ENCODE results near the gene CISD1.
"Not testable (repeated sequence)": the region's sequence is repeated elsewhere in the genome, so short reads cannot be mapped to it uniquely, and the experiment has no call there.

Gene CISD1

DNA sequence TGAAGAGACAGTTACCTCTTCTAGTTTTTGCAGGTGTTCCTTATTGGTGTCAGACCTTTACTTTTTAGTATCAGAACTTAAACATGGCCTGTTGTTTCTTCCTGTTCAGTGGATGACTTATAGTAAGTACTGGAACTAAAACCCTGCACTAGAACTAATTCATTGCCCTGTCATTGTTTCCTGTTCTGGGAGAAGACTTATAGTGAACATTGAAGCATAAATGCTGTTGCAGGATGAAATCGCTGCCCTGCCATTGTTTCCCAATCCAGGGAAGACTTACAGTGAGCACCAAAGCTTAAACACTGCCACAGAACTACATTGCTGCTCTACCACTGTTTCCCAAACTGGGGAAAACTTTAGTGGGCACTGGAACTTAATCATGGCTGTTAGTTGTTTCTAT is 14.3 kb upstream of the CISD1 start:
- no peak overlapping the region for H3K4me3 ChIP-seq (ENCODE audit: low read length)

DNA sequence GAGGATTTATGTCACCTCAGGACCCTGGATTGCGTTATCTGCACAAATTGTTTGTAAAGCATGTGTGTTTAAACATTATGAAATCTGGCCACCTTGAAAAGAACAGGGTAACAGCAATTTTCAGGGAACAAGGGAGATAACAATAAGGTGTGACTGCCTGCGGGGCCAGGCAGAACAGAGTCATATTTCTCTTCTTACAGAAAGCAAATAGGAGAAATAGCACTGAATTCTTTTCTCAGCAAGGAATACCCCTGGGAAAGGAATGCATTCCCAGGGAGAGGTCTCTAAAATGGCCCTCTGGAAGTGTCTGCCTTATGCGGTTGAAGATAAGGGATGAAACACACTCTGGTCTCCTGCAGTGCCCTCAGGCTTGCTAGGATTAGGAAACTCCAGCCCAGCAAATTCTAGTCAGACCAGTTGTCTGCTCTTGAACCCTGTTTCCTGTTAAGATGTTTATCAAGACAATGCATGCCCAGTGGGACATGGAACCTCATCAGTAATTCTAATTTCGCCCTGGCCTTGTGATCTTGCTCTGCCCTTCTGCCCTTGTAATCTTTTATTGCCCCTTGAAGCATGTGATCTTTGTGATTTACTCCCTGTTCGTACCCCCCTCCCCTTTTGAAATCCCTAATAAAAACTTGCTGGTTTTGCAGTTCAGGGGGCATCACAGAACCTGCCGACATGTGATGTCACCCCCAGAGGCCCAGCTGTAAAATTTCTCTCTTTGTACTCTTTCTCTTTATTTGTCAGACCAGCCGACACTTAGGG is 12.8 kb upstream of the CISD1 start:
- not testable (repeated sequence) for H3K4me3 ChIP-seq (ENCODE audit: low read length)

More for the DNA sequence above, 14.3 kb upstream of the CISD1 start:
- no peak for TF ChIP-seq ZNF274 (IDR thresholded peaks at IDR 0.05; ENCODE audit: low read depth, low read length)

DNA sequence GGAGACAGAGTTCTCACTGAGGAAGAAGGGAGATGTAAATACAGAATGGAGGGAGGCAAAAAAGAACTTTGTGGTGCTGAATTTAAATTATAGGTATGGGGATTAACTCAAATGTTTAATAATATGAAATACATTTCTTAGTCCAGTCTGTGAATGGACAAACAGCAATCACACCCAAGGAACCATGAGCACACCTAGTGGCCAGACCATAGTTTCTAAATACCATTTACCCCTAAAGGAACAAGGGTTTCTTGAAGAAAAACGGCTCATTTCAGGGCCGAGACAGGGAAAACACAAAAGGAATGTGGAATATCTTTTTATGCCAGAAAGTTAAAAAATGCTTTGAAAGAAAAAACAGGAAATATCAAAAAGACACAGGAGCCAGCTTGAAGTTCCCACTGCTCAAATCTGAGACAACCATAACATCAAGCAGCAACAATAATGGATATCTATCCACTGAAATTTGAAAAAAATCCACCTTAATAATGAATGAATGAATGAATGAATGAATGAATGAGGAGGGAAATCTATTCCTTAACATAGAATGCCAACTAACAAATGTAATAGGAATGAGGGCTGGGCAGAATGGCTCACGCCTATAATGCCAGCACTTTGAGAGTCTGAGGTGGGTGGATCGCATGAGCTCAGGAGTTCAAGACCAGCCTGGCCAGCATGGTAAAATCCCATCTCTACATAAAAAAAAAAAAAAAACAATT is 9.8 kb upstream of the CISD1 start:
- no peak for TF ChIP-seq ZNF274 (IDR thresholded peaks at IDR 0.05; ENCODE audit: low read depth, low read length)
- no peak overlapping the region for H3K4me3 ChIP-seq (ENCODE audit: low read length)

DNA sequence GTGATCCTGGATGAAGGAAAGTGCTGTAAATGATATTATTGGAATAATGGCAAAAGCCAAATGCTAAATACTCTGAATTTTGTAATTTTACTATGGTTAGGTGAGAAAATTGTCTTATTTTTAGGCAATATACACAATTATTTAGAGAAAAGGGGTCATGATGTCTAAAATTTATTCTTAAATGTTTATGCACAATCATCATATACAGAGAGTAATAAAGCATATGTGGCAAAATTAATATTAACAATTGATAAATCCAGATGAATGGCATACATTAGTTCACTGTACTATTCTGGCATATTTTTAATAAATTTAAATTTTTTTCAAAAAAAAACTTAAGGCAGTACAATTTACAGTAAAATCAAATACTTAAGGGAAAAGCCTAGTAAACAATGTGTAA is 8.6 kb upstream of the CISD1 start:
- H3K4me3 ChIP-seq (ENCODE audit: low read length), result no peak overlapping the region
- no peak for TF ChIP-seq ZNF274 (IDR thresholded peaks at IDR 0.05; ENCODE audit: low read depth, low read length)

DNA sequence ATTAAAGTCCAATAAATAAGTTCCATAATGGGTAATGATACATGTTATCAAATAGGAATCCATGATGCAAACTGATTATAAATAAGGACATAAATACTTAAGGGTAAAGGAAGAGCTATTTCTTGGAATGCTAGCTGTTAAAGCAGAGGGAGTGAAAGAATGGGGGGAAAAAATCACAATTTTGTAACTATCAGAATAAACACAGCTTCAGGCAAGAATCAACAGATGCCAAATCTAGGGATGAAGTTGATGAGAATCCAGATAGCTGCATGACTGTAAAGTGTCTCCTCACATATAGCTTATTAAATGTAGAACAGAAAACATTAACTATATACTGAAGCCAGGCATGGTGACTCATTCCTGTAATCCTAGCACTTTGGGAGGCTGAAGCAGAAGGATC is 6.2 kb upstream of the CISD1 start:
- no peak for TF ChIP-seq ZNF274 (IDR thresholded peaks at IDR 0.05; ENCODE audit: low read depth, low read length)
- no peak overlapping the region for H3K4me3 ChIP-seq (ENCODE audit: low read length)

DNA sequence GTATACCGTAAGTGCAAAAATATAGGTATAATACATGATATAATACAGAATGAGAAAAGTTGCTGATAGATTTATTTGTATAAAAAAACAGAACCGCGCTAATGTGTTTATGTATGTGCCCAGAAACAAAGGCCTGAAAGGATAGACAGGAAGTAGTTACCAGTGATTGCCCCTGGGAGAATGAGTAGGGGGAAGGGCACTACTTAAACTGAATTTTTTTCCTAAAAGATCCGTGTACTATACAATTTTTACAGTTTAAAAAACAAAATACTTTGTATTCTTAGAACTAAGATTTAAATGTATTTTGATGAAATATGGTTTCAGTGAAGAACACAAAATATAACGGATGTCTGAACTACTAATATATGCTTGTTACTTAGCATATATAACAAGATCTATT is 4.2 kb upstream of the CISD1 start:
- TF ChIP-seq ZNF274 (IDR thresholded peaks at IDR 0.05; ENCODE audit: low read depth, low read length), result no peak
- peak overlapping the region; percentile 8; the same call in 1 of the 2 replicates for H3K4me3 ChIP-seq (ENCODE audit: low read length)

DNA sequence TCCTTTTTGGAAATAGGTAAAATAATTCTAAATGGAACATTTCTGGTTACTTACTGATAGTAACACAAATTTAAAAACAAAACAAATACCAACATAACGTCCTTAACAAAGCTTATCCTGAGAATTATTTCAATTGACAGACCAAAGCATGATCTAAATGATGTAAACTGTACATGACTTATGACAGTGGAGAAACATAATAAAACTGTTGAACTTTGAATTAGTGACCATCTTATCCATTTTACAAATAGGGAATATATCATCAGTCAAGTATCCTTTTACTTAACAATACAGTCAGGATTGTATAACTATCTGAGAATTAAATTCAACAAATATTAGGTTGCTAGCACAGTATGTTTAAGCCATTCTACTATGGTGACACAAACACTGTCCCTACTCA is 3.7 kb upstream of the CISD1 start:
- H3K4me3 ChIP-seq (ENCODE audit: low read length), result peak overlapping the region; percentile 97; the same call in 1 of the 2 replicates

DNA sequence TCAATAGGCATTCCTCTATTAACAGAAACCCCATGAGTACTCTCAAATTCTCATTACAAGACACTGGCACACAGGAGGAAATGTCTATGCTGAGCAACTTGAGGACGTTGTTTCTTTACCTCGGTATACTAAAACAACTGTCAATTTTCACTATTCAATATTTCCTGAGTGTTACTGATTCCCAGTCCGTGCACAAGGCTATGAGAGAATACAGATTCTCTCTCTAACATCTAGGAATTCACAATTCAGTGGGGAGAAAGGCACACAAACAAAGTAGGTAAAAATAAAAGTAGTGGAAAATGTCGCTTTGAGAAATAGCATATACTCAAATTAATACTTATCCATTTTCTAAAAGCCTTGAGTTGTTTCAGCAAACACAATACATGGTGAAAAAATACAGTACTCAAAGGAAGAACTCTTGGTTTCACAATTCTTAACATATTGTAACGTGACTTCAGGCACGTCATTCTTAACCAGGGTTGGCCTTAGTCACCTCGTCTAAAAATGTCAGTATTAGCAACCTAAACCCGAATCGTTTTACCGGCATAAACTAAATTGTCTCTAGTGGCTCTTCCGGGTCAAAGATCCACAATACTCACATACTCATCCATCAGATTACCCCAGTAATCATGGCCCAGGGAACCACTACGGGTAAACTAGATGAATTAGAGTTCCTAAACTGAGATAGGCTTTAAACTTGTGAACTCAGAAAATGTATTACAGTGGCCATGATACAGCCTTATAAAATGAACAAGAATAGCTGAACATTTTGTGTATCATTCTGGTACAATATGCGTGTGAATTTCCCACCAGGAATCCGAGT is 2.7 kb upstream of the CISD1 start:
- TF ChIP-seq ZNF274 (IDR thresholded peaks at IDR 0.05; ENCODE audit: low read depth, low read length), result no peak
- H3K4me3 ChIP-seq (ENCODE audit: low read length), result peak overlapping the region; percentile 97

More for the DNA sequence above, 3.7 kb upstream of the CISD1 start:
- TF ChIP-seq ZNF274 (IDR thresholded peaks at IDR 0.05; ENCODE audit: low read depth, low read length), result no peak

DNA sequence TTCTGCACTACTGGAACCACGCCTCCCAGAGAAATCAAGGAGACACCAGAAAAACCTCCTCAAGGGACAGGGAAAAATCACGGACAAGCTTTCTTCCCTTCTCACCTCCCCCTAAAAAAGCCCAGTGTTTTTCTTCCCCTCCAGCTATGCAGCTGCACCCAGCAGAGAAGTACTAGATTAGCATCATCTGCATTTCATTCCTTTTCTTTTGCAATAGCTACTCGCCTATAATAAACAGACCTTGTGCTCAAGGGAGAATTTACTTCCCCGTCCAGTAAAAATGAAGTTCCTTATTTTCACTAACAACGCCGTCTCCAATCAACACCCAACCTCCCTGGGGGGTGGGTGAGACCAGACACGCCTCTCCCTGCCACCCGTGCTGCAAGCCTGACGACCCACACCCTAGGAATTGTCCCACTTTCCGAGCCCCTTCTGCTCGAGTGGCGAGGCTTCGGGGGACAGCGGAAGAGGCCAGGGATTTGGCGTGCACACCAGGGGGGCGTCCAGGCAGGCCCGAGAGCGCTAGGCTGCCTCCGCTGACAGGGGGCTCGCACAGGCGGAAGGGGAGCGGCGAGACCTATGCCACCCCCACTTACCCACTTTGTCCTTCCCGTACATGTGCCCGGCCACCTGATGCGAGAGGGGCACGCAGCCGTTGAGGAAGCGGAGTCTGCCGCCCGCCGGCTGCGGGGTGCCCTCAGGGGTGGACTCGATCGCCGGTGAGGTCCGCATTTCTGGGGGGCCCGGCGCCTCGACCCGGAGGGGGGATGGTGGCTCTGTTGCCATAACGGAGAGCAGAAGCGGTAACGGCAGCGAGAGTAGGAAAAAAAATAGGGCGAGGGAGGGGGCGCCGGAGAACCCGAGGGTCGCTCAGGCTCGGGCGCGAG is 1.9 kb upstream of the CISD1 start:
- TF ChIP-seq ZNF274 (IDR thresholded peaks at IDR 0.05; ENCODE audit: low read depth, low read length), result no peak
- H3K4me3 ChIP-seq (ENCODE audit: low read length), result peak overlapping the region; percentile 97

DNA sequence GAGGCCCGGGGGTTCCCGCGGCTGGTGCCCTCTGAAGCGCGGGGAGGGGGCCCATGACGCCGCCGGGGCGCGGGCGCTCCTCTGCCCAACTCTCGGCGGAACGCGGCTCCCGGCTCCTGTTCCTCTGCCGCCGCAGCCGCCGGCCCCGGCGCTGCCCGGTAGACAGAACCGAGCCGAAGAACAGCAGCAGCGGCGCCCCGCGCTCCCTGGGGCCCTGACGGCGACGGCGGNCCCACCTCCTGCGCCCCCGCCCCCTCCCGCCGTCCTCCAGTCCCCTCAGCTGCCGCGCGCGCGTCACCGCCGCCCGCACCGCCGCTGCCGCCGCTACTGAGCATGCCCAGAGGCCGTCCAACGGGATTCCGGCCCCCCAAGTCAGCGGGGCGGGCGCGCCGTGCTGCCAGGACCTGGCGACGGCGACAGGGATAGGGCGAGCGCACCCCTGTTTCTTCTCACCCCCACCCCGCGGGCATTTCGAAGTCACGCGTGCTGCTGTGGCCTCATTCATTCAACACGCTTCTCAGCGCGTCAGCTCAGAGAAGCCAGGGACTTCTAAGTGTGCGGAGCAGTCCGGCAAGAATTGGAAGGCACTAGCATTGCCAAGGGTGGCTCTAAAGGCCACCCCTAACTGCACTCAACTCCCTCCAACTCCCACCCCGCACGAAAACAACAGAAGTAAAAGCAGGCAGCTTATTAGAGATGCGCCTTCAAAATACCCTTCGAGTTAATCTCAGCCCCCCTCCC is 1.1 kb upstream of the CISD1 start, which contains the start of gene IPMK:
TSS of gene IPMK (minus strand) at position 182 of the 741 bp plus-strand sequence. CDS start 283 bp downstream, outside the sequence.
- peak within 1 kb of the TSS; percentile 97 for H3K4me3 ChIP-seq (ENCODE audit: low read length)
- TF ChIP-seq ZNF274 (IDR thresholded peaks at IDR 0.05; ENCODE audit: low read depth, low read length), result no peak

DNA sequence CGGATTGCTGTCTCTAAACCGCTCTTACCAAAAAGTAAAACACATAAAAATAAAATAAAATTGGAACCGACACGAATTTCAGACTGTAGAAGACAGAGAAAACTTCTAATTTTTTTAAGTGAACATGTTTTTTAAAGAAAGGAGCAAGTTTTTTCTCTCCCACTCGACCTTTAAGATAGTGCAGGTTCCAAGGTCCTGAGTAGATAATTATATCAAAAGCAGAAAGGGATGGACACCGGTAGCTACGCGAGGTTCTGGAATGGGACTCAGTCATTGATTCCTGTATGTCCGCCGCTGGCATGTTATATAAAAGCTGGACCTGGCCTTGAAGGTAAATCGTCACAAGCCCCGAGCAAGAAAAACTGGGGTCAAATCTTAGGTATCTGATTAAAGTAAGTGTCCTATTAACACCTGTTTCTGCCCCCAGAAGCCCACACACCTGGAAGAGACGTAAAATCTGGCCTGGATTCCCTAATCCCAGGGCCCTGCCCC is 462 bp upstream of the CISD1 start:
- TF ChIP-seq ZNF274 (IDR thresholded peaks at IDR 0.05; ENCODE audit: low read depth, low read length), result no peak
- H3K4me3 ChIP-seq (ENCODE audit: low read length), result peak overlapping the region; percentile 92

DNA sequence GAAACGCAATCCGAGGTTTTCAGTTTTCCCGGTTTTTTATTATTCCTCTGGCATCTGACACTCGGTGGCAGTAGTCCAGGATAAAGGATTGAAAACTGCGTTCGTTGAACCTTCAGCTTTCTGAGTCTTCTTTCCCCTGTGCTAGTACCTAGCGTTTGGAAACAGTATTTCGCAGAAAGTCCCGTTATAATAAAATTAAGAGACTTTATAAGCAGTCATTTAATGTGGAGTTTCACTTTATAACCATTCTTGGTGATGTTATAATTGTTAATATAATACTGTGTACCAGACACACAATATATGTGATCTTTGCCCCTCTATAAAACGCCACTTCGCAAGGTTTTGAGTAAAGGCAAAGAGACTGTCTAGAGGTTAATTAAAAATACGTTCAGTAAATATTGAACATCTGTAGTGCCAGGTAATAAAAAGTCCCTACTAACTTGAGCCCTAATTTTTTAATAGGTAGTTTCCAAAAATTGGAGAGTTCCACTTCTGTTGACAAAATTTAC is 874 bp downstream of the CISD1 start:
- H3K4me3 ChIP-seq (ENCODE audit: low read length), result peak overlapping the region; percentile 90
- no peak for TF ChIP-seq ZNF274 (IDR thresholded peaks at IDR 0.05; ENCODE audit: low read depth, low read length)

All from GM08714 (cell line).